SK-N-SH treated with all-trans-retinoic acid at 6 μM for 48 hours (cell line): ENCODE data around the gene CPSF7.

Experiments used
- ATAC-seq: fragments of 200-7000 bp; cut with Tn5 transposase; 3 replicates; pipeline ENCODE4 v1.9.1; 2020; ENCODE audit warnings: mild to moderate bottlenecking, moderate library complexity
- ARNTL ChIP-seq: fragments of 450-650 bp; formaldehyde crosslinking; IDR thresholded peaks from 2 replicates; pipeline ENCODE4 v1.5.0; 2020; ENCODE audit warnings: low read depth, mild to moderate bottlenecking, moderate library complexity, borderline replicate concordance
- BACH2 ChIP-seq: fragments of 250-450 bp; sonication (Bioruptor Pico); IDR thresholded peaks from 2 replicates; pipeline ENCODE4 v1.9.0; 2021; ENCODE audit warnings: mild to moderate bottlenecking, borderline replicate concordance
- CSDC2 ChIP-seq: fragments of 250-450 bp; sonication (Bioruptor Pico); IDR thresholded peaks from 2 replicates; pipeline ENCODE4 v1.5.0; 2020; ENCODE audit warnings: mild to moderate bottlenecking, moderate library complexity
- ESRRG ChIP-seq: fragments of 250-450 bp; sonication (Bioruptor Pico); IDR thresholded peaks from 2 replicates; pipeline ENCODE4 v1.6.1; 2021; ENCODE audit warnings: mild to moderate bottlenecking
- OSR1 ChIP-seq: fragments of 250-450 bp; sonication (Bioruptor Pico); IDR thresholded peaks from 2 replicates; pipeline ENCODE4 v1.8.0; 2022; ENCODE audit warnings: moderate library complexity, mild to moderate bottlenecking, inconsistent platforms
- PATZ1 ChIP-seq: fragments of 250-450 bp; sonication (Bioruptor Pico); IDR thresholded peaks from 2 replicates; pipeline ENCODE4 v1.8.0; 2020; ENCODE audit warnings: mild to moderate bottlenecking, moderate library complexity, borderline replicate concordance
- PPARA ChIP-seq: fragments of 250-450 bp; sonication (Bioruptor Pico); IDR thresholded peaks from 2 replicates; pipeline ENCODE4 v1.5.0; 2020; ENCODE audit warnings: mild to moderate bottlenecking, borderline replicate concordance
- RARB ChIP-seq: fragments of 250-450 bp; sonication (Bioruptor Pico); IDR thresholded peaks from 2 replicates; pipeline ENCODE4 v1.8.0; 2021; ENCODE audit warnings: mild to moderate bottlenecking, moderate library complexity
- SNAI2 ChIP-seq: fragments of 250-450 bp; sonication (Bioruptor Pico); IDR thresholded peaks from 2 replicates; pipeline ENCODE4 v1.5.0; 2020; ENCODE audit warnings: mild to moderate bottlenecking, moderate library complexity
- TCF4 ChIP-seq: fragments of 250-450 bp; sonication (Bioruptor Pico); IDR thresholded peaks from 2 replicates; pipeline ENCODE4 v1.8.0; 2021; ENCODE audit warnings: mild to moderate bottlenecking, moderate library complexity, borderline replicate concordance
- TOX ChIP-seq: fragments of 250-450 bp; sonication (Bioruptor Pico); IDR thresholded peaks from 2 replicates; pipeline ENCODE4 v1.8.0; 2021; ENCODE audit warnings: mild to moderate bottlenecking, moderate library complexity, borderline replicate concordance
- TSHZ2 ChIP-seq: fragments of 250-450 bp; sonication (Bioruptor Pico); IDR thresholded peaks from 2 replicates; pipeline ENCODE4 v1.5.0; 2020; ENCODE audit warnings: mild to moderate bottlenecking, moderate library complexity
- ZC3H10 ChIP-seq: fragments of 250-450 bp; sonication (Bioruptor Pico); IDR thresholded peaks from 2 replicates; pipeline ENCODE4 v1.5.1; 2021; ENCODE audit warnings: mild to moderate bottlenecking, moderate library complexity
- ZFP3 ChIP-seq: fragments of 250-450 bp; sonication (Bioruptor Pico); IDR thresholded peaks from 2 replicates; pipeline ENCODE4 v1.5.0; 2020; ENCODE audit warnings: mild to moderate bottlenecking, moderate library complexity
- ZFP30 ChIP-seq: fragments of 450-650 bp; formaldehyde crosslinking; IDR thresholded peaks from 2 replicates; pipeline ENCODE4 v1.5.0; 2022; ENCODE audit warnings: mild to moderate bottlenecking, moderate library complexity
- ZNF565 ChIP-seq: fragments of 450-650 bp; formaldehyde crosslinking; conservative IDR thresholded peaks from 2 replicates; pipeline ENCODE4 v1.5.0; 2020; ENCODE audit warnings: low read depth, mild to moderate bottlenecking, moderate library complexity
- ZNF70 ChIP-seq: fragments of 450-650 bp; formaldehyde crosslinking; IDR thresholded peaks from 2 replicates; pipeline ENCODE4 v1.5.0; 2020; ENCODE audit warnings: mild to moderate bottlenecking, moderate library complexity
- ZNF8 ChIP-seq: fragments of 450-650 bp; formaldehyde crosslinking; IDR thresholded peaks from 2 replicates; pipeline ENCODE4 v1.5.0; 2020; ENCODE audit warnings: mild to moderate bottlenecking, moderate library complexity
- TF ChIP-seq, protein P1 (sequence below): fragments of 250-450 bp; sonication (Bioruptor Pico); IDR thresholded peaks from 2 replicates; pipeline ENCODE4 v1.5.1; 2020; ENCODE audit warnings: low read depth, mild to moderate bottlenecking, moderate library complexity
- TF ChIP-seq, protein P2 (sequence below): fragments of 250-450 bp; sonication (Bioruptor Pico); IDR thresholded peaks from 2 replicates; pipeline ENCODE4 v1.5.1; 2021; ENCODE audit warnings: mild to moderate bottlenecking, moderate library complexity
- TF ChIP-seq, protein P3 (sequence below): fragments of 250-450 bp; sonication (Bioruptor Pico); IDR thresholded peaks from 2 replicates; pipeline ENCODE4 v1.8.0; 2021; ENCODE audit warnings: low read depth, mild to moderate bottlenecking, moderate library complexity, borderline replicate concordance

Gene CPSF7

DNA sequence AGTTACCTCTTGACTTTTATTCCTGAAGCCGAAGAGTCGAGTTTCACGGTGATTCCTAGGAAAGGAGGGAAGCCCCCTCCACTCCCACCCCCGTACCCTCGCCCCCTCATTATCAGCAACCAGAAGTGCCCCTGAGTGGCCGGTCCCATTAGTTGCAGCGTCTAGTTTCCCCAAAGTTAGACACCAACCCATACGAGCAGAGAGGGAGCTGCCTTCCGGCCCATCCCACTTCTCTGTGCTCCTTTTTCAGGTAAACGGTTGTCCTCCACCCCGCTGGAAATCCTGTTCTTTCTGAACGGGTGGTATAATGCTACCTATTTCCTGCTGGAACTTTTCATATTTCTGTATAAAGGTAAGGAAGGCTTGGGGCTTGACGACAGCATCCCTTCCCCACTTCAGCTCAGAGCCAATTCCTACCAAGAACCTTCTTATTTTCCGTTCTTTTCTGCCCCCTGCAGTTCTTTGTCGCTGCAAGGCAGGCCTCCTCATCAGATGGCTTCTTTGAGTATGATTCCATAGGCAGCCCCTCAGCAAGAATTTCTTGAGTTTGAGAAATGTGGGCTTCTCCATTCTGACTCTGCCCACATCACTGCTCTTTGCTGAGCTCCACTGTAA lies 36.7 kb downstream of the CPSF7 start:
- TF ChIP-seq, protein P1, sequence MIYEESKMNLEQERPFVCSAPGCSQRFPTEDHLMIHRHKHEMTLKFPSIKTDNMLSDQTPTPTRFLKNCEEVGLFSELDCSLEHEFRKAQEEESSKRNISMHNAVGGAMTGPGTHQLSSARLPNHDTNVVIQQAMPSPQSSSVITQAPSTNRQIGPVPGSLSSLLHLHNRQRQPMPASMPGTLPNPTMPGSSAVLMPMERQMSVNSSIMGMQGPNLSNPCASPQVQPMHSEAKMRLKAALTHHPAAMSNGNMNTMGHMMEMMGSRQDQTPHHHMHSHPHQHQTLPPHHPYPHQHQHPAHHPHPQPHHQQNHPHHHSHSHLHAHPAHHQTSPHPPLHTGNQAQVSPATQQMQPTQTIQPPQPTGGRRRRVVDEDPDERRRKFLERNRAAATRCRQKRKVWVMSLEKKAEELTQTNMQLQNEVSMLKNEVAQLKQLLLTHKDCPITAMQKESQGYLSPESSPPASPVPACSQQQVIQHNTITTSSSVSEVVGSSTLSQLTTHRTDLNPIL (CRISPR knock-in tag): no peak
- TF ChIP-seq PPARA (CRISPR knock-in tag) (no peak), ZNF565 (CRISPR knock-in tag) (no peak), ZNF70 (CRISPR knock-in tag) (no peak), ZNF8 (no peak), ZFP30 (CRISPR knock-in tag) (no peak), PATZ1 (CRISPR knock-in tag) (no peak), SNAI2 (CRISPR knock-in tag) (no peak), ZFP3 (CRISPR knock-in tag) (no peak), ZC3H10 (no peak)
- TF ChIP-seq, all 23 proteins: peak for 0
- ATAC-seq: peak; percentile 72

- TF ChIP-seq PATZ1 (CRISPR knock-in tag) (no peak), CSDC2 (CRISPR knock-in tag) (no peak), OSR1 (CRISPR knock-in tag) (no peak), ARNTL (CRISPR knock-in tag) (no peak), TCF4 (CRISPR knock-in tag) (no peak), ZC3H10 (no peak), ZFP3 (CRISPR knock-in tag) (no peak), PPARA (CRISPR knock-in tag) (no peak), TSHZ2 (CRISPR knock-in tag) (no peak), SNAI2 (CRISPR knock-in tag) (no peak), RARB (CRISPR knock-in tag) (no peak), ZNF8 (no peak), TOX (CRISPR knock-in tag) (no peak), ZFP30 (CRISPR knock-in tag) (no peak), ESRRG (CRISPR knock-in tag) (no peak), ZNF70 (CRISPR knock-in tag) (no peak), BACH2 (CRISPR knock-in tag) (no peak)
- TF ChIP-seq, protein P2, sequence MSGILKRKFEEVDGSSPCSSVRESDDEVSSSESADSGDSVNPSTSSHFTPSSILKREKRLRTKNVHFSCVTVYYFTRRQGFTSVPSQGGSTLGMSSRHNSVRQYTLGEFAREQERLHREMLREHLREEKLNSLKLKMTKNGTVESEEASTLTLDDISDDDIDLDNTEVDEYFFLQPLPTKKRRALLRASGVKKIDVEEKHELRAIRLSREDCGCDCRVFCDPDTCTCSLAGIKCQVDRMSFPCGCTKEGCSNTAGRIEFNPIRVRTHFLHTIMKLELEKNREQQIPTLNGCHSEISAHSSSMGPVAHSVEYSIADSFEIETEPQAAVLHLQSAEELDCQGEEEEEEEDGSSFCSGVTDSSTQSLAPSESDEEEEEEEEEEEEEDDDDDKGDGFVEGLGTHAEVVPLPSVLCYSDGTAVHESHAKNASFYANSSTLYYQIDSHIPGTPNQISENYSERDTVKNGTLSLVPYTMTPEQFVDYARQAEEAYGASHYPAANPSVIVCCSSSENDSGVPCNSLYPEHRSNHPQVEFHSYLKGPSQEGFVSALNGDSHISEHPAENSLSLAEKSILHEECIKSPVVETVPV (CRISPR knock-in tag): no peak
- TF ChIP-seq, protein P1 (CRISPR knock-in tag): no peak
- TF ChIP-seq, protein P3, sequence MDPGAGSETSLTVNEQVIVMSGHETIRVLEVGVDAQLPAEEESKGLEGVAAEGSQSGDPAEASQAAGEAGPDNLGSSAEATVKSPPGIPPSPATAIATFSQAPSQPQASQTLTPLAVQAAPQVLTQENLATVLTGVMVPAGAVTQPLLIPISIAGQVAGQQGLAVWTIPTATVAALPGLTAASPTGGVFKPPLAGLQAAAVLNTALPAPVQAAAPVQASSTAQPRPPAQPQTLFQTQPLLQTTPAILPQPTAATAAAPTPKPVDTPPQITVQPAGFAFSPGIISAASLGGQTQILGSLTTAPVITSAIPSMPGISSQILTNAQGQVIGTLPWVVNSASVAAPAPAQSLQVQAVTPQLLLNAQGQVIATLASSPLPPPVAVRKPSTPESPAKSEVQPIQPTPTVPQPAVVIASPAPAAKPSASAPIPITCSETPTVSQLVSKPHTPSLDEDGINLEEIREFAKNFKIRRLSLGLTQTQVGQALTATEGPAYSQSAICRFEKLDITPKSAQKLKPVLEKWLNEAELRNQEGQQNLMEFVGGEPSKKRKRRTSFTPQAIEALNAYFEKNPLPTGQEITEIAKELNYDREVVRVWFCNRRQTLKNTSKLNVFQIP (CRISPR knock-in tag): no peak
- TF ChIP-seq, all 23 proteins: peak for 0
- no peak for ATAC-seq
Observed at GRCh38 chr11:61390161-61390560, 39.6 kb downstream of the CPSF7 start.
